Sigmoid colon (tissue), 4 donors: ENCODE data around the gene SEMA3B.

Experiments
- CTCF ChIP-seq, 4 experiments: fragments of 450-650 bp in 3 of 4; fragments of 200-600 bp in 1 of 4; IDR thresholded peaks; one replicate each; pipeline ENCODE4 v1.5.1; 2016 to 2019; ENCODE audit warnings: antibody characterized with exemption in 4 of 4, mild to moderate bottlenecking in 3 of 4, moderate library complexity in 2 of 4
- EP300 ChIP-seq, 4 donors: sonication (generic); formaldehyde crosslinking; IDR thresholded peaks; one replicate each; pipeline ENCODE4 v1.6.1; 2017; ENCODE audit warnings: antibody characterized with exemption in 4 of 4
- POLR2A ChIP-seq, 2 donors: fragments of 450-650 bp; IDR thresholded peaks; one replicate each; pipeline ENCODE4 v1.6.1; 2016; ENCODE audit warnings: antibody characterized with exemption in 2 of 2, mild to moderate bottlenecking in 2 of 2, moderate library complexity in 2 of 2
- POLR2AphosphoS5 ChIP-seq, 4 donors: sonication (generic); formaldehyde crosslinking; IDR thresholded peaks; one replicate each; pipeline ENCODE4 v1.6.1; 2017; ENCODE audit warnings: antibody characterized with exemption in 4 of 4

- TF ChIP-seq POLR2A (IDR thresholded peaks at IDR 0.05) (peak in 1 of 2 donors; percentile 24), CTCF (IDR thresholded peaks at IDR 0.05) (no peak), POLR2AphosphoS5 (IDR thresholded peaks at IDR 0.05) (peak in 1 of 4 donors; percentile 6), EP300 (IDR thresholded peaks at IDR 0.05) (no peak)
Observed at GRCh38 chr3:50299929-50300680, 31.2 kb downstream of the SEMA3B start.
